NCI-H2227 (cell line): ENCODE results near the gene TRDMT1.

Source experiments
- DNase-seq: peaks from one replicate; lab custom pipeline; 2025; ENCODE audit not compliant: unreplicated experiment; lab: John Stamatoyannopoulos, UW

Gene TRDMT1

GRCh38 chr10:17179002-17179401 lies 22.5 kb downstream of the TRDMT1 start:
- DNase-seq = no peak

GRCh38 chr10:17178006-17178405 lies 23.5 kb downstream of the TRDMT1 start:
- DNase-seq = no peak

DNA sequence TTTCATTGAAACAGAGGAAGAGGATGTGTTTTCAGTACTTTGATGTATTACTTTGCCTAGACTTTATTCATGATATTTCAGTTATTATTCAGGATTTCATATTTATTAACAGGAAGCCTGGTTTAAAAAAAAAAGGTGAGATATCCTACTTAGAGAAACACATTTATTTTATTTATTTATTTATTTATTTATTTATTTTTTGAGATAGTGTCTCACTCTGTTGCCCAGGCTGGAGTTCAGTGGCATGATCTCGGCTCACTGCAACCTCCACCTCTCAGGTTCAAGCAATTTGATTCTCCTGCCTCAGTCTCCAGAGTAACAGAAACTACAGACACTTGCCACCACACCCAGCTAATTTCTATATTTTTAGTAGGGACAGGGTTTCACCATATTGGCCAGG lies 24.5 kb downstream of the TRDMT1 start:
- DNase-seq = no peak

DNA sequence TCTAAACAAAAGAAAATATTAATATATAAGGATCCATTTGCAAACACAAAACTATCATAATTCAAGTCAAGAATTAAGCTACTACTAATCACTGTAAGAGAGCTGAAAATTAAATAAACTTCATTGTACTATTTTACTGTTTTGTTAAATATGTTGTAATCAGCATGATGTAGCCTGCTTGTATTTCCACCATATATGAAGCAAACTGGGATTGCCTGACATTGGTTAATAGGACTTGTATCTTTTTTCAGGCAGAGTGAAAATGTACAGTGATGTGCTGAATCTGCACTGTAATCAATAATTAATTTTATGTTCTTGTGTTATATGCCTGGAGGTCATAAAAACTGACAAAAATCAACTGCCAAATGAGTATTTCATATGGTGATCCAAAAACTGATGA lies 25.4 kb downstream of the TRDMT1 start:
- DNase-seq = no peak

DNA sequence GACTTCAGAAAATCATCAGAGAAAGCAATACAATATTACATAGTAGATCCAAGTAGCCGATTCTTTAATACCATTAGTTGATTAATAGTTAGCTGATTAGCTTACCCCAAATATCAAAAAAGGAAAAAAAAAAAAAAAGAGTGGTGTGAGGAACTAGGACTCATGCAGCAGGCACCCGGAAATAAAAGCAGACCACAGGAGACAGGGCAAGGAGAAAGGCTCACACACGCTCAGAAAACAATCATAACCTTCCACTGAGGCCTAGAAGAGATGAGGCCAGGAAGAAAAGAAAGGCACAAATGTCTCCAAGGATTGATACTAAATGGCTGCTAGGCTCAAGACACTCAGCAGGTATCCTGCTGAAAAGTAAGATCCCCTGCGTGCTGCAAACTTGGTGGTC lies 25.9 kb downstream of the TRDMT1 start:
- DNase-seq = no peak

- no peak for DNase-seq
Observed at GRCh38 chr10:17174626-17175025, 26.8 kb downstream of the TRDMT1 start.

- DNase-seq = no peak
Observed at GRCh38 chr10:17171141-17171641, 30.3 kb downstream of the TRDMT1 start.

DNA sequence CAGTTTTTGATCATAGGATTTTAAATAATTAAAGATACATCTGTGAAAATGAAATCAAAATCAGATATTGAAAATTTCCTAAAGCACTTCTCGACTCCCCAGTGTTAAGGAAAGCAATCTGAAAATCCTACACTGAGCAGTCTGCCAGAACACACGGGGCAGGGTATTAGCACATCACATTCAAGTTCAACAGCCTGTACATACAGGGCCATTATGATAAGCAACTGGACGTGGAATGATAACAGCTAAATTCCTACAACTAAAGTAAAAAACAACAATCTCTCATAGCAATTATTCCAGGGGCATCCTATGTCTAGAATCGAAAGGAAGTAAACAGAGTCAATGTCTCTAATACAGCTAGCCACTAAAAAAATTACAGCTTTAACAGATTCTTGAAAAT lies 31.7 kb downstream of the TRDMT1 start:
- DNase-seq = no peak

GRCh38 chr10:17166699-17167098 lies 34.8 kb downstream of the TRDMT1 start:
- no peak for DNase-seq

GRCh38 chr10:17162828-17163227 lies 38.6 kb downstream of the TRDMT1 start:
- DNase-seq = no peak

- no peak for DNase-seq
Observed at GRCh38 chr10:17161775-17162174, 39.7 kb downstream of the TRDMT1 start.

DNA sequence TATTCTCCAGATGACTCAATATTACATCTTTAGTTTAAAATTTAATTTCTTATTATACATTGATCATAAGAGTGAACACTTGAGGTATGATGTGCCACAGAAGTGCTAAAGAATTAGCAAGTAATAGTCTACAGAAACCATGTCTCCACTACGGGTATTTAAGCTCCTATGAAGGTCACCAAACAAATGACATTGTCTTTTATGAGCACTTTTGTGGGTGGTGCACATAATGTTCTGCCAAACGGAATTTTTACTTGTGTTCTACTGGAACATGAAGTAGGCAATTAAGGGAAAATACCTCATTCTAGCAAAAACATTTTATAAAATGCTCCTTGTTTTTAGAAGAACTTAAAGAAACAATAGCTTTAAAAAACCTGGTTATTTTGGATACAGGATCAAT lies 44.4 kb downstream of the TRDMT1 start:
- DNase-seq = no peak

DNA sequence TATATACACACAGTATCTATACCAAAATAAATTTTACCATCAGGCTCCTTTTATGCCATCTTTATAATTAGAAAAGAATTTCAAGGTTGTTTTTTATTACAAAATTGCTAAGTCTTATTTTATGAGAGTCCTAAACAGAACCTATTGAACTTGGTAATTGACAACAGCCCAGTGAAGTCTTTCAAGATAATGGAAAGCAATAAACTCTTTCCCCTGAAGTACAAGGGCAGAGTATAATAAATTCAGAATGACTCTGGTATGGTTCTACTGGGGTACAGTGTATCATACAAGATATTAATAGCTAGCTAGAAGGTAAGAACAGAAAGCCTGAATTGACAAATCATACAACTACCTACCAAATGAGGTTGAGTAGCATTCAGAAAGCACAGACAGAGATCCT lies 45.6 kb downstream of the TRDMT1 start:
- no peak for DNase-seq

DNA sequence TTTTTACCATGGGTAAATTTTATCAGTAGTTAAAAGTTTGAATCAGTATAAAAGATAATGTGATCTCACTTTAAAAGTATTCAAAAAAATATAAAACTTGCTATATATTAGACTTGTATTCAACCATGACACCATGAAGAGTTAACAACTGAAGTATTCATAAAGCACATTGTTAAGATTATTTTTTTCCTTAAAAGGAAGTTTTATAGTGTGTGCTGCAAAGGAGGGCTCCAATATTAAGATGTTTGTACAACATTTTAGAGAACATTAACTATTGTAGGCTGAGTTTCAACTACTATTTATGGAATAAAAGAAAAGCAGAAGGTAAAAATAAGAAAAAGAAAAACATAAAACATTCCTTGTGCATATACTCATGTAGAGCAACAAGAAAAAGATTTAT lies 47.4 kb downstream of the TRDMT1 start:
- no peak for DNase-seq

DNA sequence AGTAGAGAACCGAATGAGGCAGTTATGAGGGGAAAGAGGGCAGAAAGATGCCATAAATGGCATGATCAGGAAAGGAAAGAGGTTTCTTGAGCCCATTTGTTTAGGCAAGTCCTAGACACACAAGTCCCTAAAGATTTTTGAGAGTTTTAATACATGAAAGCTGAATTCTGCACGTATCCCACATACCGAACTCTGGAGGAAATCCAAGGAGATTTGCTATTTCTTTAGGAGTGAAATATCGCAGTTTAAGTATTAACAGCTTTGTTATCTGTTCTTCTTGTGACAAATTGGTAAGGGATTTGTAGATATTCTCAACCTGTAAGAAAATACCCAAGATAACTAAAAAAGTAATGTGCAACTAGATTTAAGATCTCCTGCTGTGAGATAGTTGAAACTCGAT lies 48.2 kb downstream of the TRDMT1 start:
- DNase-seq = no peak

DNA sequence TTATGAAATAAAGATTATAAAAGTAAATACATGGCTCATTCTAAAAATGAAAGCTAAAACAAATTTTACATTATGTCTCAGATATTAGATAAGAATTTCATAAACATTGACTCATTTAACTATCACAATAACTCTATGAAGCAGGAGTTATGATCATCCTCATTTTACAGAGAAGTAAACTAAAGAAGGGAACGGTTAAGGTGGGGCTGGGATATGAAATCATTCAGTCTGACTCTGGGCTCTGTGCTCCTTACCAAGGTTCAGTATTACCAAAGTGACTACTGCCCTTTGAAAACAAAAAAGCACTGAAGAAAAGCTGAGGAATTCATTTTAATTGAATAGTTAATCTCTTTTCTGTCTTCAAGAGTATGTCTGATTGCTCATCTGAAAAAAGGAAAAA lies 49.8 kb downstream of the TRDMT1 start:
- no peak for DNase-seq

DNA sequence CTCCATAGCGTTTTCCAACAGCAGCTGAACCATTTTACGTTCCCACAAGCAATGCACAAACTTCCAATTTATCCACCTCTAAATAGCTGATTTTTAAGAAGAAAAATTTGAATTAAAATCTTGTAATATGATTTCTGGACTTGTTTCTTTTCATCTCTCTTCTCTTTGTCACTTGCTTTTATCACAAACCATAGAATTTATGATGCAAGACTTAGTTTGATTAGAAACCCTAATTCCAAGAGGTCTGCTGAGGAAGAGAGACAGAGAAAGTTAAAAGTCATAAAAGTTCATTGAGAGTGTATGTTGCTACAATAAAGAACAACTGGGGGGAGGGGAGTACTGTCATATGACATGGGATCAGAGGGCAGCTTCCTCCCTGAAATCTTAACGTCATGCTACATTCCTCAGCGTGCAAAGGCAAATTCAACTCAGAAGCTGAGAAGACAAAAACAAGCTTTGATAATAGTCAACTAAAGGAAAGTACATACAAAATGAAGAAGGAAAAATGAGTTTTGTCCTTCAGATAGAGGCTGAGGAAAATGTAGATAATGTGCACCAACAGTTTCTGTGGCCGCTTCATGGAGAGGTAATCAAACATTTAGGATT lies 53.5 kb downstream of the TRDMT1 start:
- no peak for DNase-seq

DNA sequence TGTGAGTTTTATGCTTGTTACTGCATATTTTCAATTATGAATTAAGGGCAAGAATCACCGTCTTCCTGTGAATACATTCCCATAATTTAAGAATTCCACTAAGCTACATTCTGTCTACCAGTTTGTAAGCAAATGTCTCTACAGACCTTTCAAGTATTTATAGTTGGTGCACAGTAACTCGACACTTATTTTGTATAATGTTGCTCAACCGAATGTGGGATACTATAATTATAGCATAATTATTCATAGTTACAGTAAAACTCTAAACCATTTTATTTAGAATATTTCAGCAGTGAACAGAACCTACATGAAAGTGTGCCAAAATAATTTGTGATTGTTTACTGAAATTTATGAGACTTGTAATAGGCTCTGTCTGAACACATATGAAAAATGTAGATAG lies 54.6 kb downstream of the TRDMT1 start:
- no peak for DNase-seq

GRCh38 chr10:17145239-17145638 lies 56.2 kb downstream of the TRDMT1 start:
- no peak for DNase-seq

GRCh38 chr10:17144757-17145156 lies 56.7 kb downstream of the TRDMT1 start:
- DNase-seq = no peak

GRCh38 chr10:17144032-17144431 lies 57.4 kb downstream of the TRDMT1 start:
- no peak for DNase-seq

- DNase-seq = no peak
Observed at GRCh38 chr10:17143055-17143690, 58.3 kb downstream of the TRDMT1 start.
